Measurements from ENCODE around the gene MTUS2.

GRCh38 chr13:29511106-29511796, 691.1 kb downstream of the MTUS2 start:
- TF ChIP-seq EZH2 (IDR thresholded peaks at IDR 0.05; ENCODE audit: low read length, unreplicated experiment): no peak
- no peak for TF ChIP-seq CTCF (conservative IDR thresholded peaks at IDR 0.05; ENCODE audit: low read depth, low read length)
- TF ChIP-seq EZH2phosphoT487 (IDR thresholded peaks at IDR 0.05; ENCODE audit: borderline replicate concordance, low read length): no peak
